ENCODE results near the gene PI4KA.
"Not testable (repeated sequence)": the region's sequence is repeated elsewhere in the genome, so short reads cannot be mapped to it uniquely, and the experiment has no call there.

PI4KA gene

GRCh38 chr22:20771918-20772625 is 86.5 kb downstream of the PI4KA start:
- no peak overlapping the region for H3K4me3 ChIP-seq (ENCODE audit: low read depth, low read length)
- ChIA-PET POLR2A (no interaction called here), CTCF (interaction anchor here (1.7 to 3.7 kb wide), 2 partner anchors 12 to 14 kb away, joined by 3 to 35 read pairs; no protein-coding TSS in a partner anchor)
- DNase-seq (ENCODE audit: low read depth, low spot score), result no peak
- TF ChIP-seq CTCF (IDR thresholded peaks at IDR 0.05; ENCODE audit: insufficient read depth, low read length, missing control alignments), result no peak

- POLR2A ChIA-PET; H3K4me3 ChIP-seq (ENCODE audit: low read depth, low read length); DNase-seq (ENCODE audit: low read depth, low spot score): not testable (repeated sequence)
- CTCF ChIA-PET, result interaction anchor here (1.3 kb wide), 1 partner anchor 9 kb away, joined by 5 read pairs; no protein-coding TSS in a partner anchor
These were observed 89.2 kb downstream of the PI4KA start for GRCh38 chr22:20769496-20769826.

GRCh38 chr22:20766530-20766929 is 92.1 kb downstream of the PI4KA start:
- CTCF ChIA-PET, result interaction anchor here (1.0 kb wide), 1 partner anchor 24 kb away, joined by 3 read pairs; no protein-coding TSS in a partner anchor
- POLR2A ChIA-PET, result no interaction called here
- no peak for TF ChIP-seq CTCF (IDR thresholded peaks at IDR 0.05; ENCODE audit: insufficient read depth, low read length, missing control alignments)
- DNase-seq (ENCODE audit: low read depth, low spot score), result no peak
- no peak overlapping the region for H3K4me3 ChIP-seq (ENCODE audit: low read depth, low read length)

- ChIA-PET POLR2A (no interaction called here), CTCF (interaction anchor here (1.0 kb wide), 1 partner anchor 23 kb away, joined by 3 read pairs; no protein-coding TSS in a partner anchor)
- no peak for DNase-seq (ENCODE audit: low read depth, low spot score)
- no peak overlapping the region for H3K4me3 ChIP-seq (ENCODE audit: low read depth, low read length)
- TF ChIP-seq CTCF (IDR thresholded peaks at IDR 0.05; ENCODE audit: insufficient read depth, low read length, missing control alignments), result no peak
These were observed 92.7 kb downstream of the PI4KA start for GRCh38 chr22:20765938-20766337.

- H3K4me3 ChIP-seq (ENCODE audit: low read depth, low read length), result no peak overlapping the region
- POLR2A ChIA-PET, result no interaction called here
- no peak for TF ChIP-seq CTCF (IDR thresholded peaks at IDR 0.05; ENCODE audit: insufficient read depth, low read length, missing control alignments)
- CTCF ChIA-PET, result interaction anchor here (1.2 kb wide), 1 partner anchor 16 kb away, joined by 3 read pairs; no protein-coding TSS in a partner anchor
- DNase-seq (ENCODE audit: low read depth, low spot score), result no peak
These were observed 93.9 kb downstream of the PI4KA start for GRCh38 chr22:20764729-20765128.

GRCh38 chr22:20764471-20764720 is 94.2 kb downstream of the PI4KA start:
- ChIA-PET CTCF (interaction anchor here (1.2 kb wide), 1 partner anchor 17 kb away, joined by 3 read pairs; no protein-coding TSS in a partner anchor), POLR2A (interaction anchor here (0.6 kb wide), 1 partner anchor 12 kb away, joined by 3 read pairs; no protein-coding TSS in a partner anchor)
- no peak for DNase-seq (ENCODE audit: low read depth, low spot score)
- no peak for TF ChIP-seq CTCF (IDR thresholded peaks at IDR 0.05; ENCODE audit: insufficient read depth, low read length, missing control alignments)
- H3K4me3 ChIP-seq (ENCODE audit: low read depth, low read length), result no peak overlapping the region
